Panc1 (cell line): Measurements from ENCODE around the gene PPIP5K1. TPM values are rescaled to one million over a fixed set of nuclear protein-coding genes. Genes with fewer than 3 reads are reported as not detected.
"Not testable (repeated sequence)": the region's sequence is repeated elsewhere in the genome, so short reads cannot be mapped to it uniquely, and the experiment has no call there.

Source experiments
- ATAC-seq: fragments of 200-7000 bp; cut with Tn5 transposase; 2 replicates; pipeline ENCODE4 v1.9.1; 2020; ENCODE audit warnings: mild to moderate bottlenecking, moderate library complexity
- BruUV-seq: library from RNA; stranded (reverse); fragments of 400-500 nt; replicated peaks from 2 replicates; lab custom pipeline; 2021; lab: Mats Ljungman, UMichigan
- CTCF ChIA-PET: fragments of 300-600 bp; sonication (Branson Sonifier 250); formaldehyde crosslinking; loops from one replicate; lab custom pipeline; 2022; ENCODE audit warnings: antibody characterized with exemption; lab: Charles Lee
- POLR2A ChIA-PET: fragments of 300-600 bp; sonication (Branson Sonifier 250); formaldehyde crosslinking; loops from one replicate; lab custom pipeline; 2022; ENCODE audit warnings: antibody characterized with exemption; lab: Charles Lee
- DNase-seq: peaks from one replicate; pipeline ENCODE4 v3.0.0-alpha.2; 2010; ENCODE audit warnings: low read depth, low spot score
- H3K27ac ChIP-seq: 2 replicates; pipeline ENCODE4 v1.5.1; 2011; ENCODE audit warnings: mild to moderate bottlenecking, low read length, inconsistent platforms
- H3K27me3 ChIP-seq: fragments of 200-500 bp; sonication (Bioruptor generic); 2 replicates; pipeline ENCODE4 v1.6.0; 2014; ENCODE audit warnings: low read length, inconsistent platforms; ENCODE audit not compliant: control insufficient read depth, insufficient read depth
- H3K36me3 ChIP-seq: fragments of 200-500 bp; sonication (Bioruptor generic); 2 replicates; pipeline ENCODE4 v1.5.1; 2014; ENCODE audit warnings: inconsistent platforms, mild to moderate bottlenecking, low read length, moderate library complexity; ENCODE audit not compliant: control insufficient read depth, insufficient read depth
- H3K4me1 ChIP-seq: 2 replicates; pipeline ENCODE4 v1.5.1; 2011; ENCODE audit warnings: inconsistent platforms, mild to moderate bottlenecking, low read length, moderate library complexity; ENCODE audit not compliant: control insufficient read depth, insufficient read depth
- H3K4me3 ChIP-seq, 2 experiments: 2 replicates each; pipeline ENCODE4 v1.5.1; 2011 to 2012; ENCODE audit warnings: low read depth in 2 of 2, low read length in 2 of 2, mild to moderate bottlenecking in 2 of 2, inconsistent platforms in 1 of 2, moderate library complexity in 1 of 2
- H3K9me3 ChIP-seq: fragments of 200-500 bp; sonication (Bioruptor generic); 2 replicates; pipeline ENCODE4 v1.5.1; 2014; ENCODE audit warnings: low read depth, mild to moderate bottlenecking, inconsistent platforms, low read length, moderate library complexity; ENCODE audit not compliant: control insufficient read depth, insufficient read depth
- POLR2AphosphoS5 ChIP-seq: IDR thresholded peaks from 2 replicates; pipeline ENCODE4 v1.6.1; 2012; ENCODE audit warnings: mild to moderate bottlenecking, low read depth, low read length, moderate library complexity
- REST ChIP-seq, 2 experiments: IDR thresholded peaks; 2 replicates each; pipeline ENCODE4 v1.6.1; 2011 to 2012; ENCODE audit warnings: low read depth in 2 of 2, control low read depth in 1 of 2, low read length in 1 of 2, mild to moderate bottlenecking in 1 of 2, moderate library complexity in 1 of 2; ENCODE audit not compliant: insufficient read depth in 1 of 2
- SIN3A ChIP-seq: IDR thresholded peaks from 2 replicates; pipeline ENCODE4 v1.6.1; 2012; ENCODE audit warnings: low read depth, mild to moderate bottlenecking, low read length, moderate library complexity, borderline replicate concordance; ENCODE audit not compliant: insufficient read depth
- TCF7L2 ChIP-seq: IDR thresholded peaks from 2 replicates; pipeline ENCODE4 v1.6.1; 2011; ENCODE audit warnings: mild to moderate bottlenecking, low read depth, low read length, inconsistent platforms
- in situ Hi-C: cut with HindIII; loops from 2 replicates; pipeline ENCODE4 v1.10.0; 2016; ENCODE audit warnings: low sequenced_read_pairs, low pct_unique_long_range_greater_than_20kb
- intact Hi-C: fragments of 100-400 bp; cut with micrococcal nuclease; formaldehyde crosslinking; loops from one replicate; pipeline ENCODE4 v1.10.0; 2022; ENCODE audit not compliant: unreplicated experiment
- total RNA-seq: library from RNA; stranded (reverse); gene quantifications from one replicate; pipeline ENCODE4 v1.2.1, GENCODE V29; 2021; ENCODE audit not compliant: unreplicated experiment
- TF ChIP-seq, protein P1 (sequence below): fragments of 450-650 bp; IDR thresholded peaks from 2 replicates; pipeline ENCODE4 v1.5.1; 2017; ENCODE audit warnings: mild to moderate bottlenecking

PPIP5K1 gene
- total RNA-seq, 1 experiment from 2014 or later: 56.6 TPM

- in situ Hi-C loops: no loop called here
- Histone ChIP-seq H3K36me3 (no peaks in the 10 kb centered on the region), H3K9me3 (no peaks in the 10 kb centered on the region), H3K27ac (no peak overlapping the region), H3K4me3 (no peak overlapping the region), H3K27me3 (no peaks in the 10 kb centered on the region), H3K4me1 (no peaks in the 10 kb centered on the region)
- POLR2A ChIA-PET: no interaction called here
- DNase-seq (no peak), ATAC-seq (no peak)
- BruUV-seq: no TSS peak
- CTCF ChIA-PET: no interaction called here
- intact Hi-C loops: no loop called here
- TF ChIP-seq TCF7L2 (no peak), REST (IDR thresholded peaks at IDR 0.05; ENCODE audit: insufficient read depth in 1 of 2, low read depth in 2 of 2, low read length in 1 of 2) (no peak), POLR2AphosphoS5 (no peak), SIN3A (no peak)
- TF ChIP-seq, protein P1, sequence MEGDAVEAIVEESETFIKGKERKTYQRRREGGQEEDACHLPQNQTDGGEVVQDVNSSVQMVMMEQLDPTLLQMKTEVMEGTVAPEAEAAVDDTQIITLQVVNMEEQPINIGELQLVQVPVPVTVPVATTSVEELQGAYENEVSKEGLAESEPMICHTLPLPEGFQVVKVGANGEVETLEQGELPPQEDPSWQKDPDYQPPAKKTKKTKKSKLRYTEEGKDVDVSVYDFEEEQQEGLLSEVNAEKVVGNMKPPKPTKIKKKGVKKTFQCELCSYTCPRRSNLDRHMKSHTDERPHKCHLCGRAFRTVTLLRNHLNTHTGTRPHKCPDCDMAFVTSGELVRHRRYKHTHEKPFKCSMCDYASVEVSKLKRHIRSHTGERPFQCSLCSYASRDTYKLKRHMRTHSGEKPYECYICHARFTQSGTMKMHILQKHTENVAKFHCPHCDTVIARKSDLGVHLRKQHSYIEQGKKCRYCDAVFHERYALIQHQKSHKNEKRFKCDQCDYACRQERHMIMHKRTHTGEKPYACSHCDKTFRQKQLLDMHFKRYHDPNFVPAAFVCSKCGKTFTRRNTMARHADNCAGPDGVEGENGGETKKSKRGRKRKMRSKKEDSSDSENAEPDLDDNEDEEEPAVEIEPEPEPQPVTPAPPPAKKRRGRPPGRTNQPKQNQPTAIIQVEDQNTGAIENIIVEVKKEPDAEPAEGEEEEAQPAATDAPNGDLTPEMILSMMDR: no peak
Measured at GRCh38 chr15:43538091-43538490, 51.9 kb downstream of the PPIP5K1 start.

GRCh38 chr15:43534897-43535296, 55.1 kb downstream of the PPIP5K1 start:
- no peak for ATAC-seq
- intact Hi-C loops: no loop called here

DNA sequence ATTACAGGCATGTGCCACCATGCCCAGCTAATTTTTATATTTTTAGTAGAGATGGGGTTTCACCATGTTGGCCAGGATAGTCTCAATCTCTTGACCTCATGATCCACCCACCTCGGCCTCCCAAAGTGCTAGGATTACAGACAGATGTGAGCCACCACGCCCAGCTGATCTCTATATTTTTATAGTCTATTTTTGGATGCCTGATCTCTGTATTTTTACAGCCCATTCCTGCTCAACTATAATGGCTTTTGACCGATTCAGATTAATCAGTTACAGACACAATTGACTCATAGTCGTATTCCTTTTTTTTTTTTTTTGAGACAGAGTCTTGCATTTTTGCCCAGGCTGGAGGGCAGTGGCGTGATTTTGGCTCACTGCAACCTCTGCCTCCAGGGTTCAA, 57.2 kb downstream of the PPIP5K1 start:
- intact Hi-C loops, H3K4me1 ChIP-seq, in situ Hi-C loops, H3K27me3 ChIP-seq, H3K27ac ChIP-seq, H3K4me3 ChIP-seq, ATAC-seq, POLR2A ChIA-PET, H3K36me3 ChIP-seq, H3K9me3 ChIP-seq, DNase-seq, BruUV-seq, CTCF ChIA-PET: not testable (repeated sequence)

More at GRCh38 chr15:43534897-43535296, 55.1 kb downstream of the PPIP5K1 start:
- no peak for DNase-seq
- TF ChIP-seq SIN3A: no peak
- Histone ChIP-seq H3K4me3 (no peak overlapping the region), H3K4me1 (no peaks in the 10 kb centered on the region), H3K36me3 (no peaks in the 10 kb centered on the region), H3K9me3 (no peaks in the 10 kb centered on the region), H3K27ac (no peak overlapping the region), H3K27me3 (no peaks in the 10 kb centered on the region)
- in situ Hi-C loops: no loop called here
- no TSS peak for BruUV-seq
- CTCF ChIA-PET: no interaction called here
- POLR2A ChIA-PET: interaction anchor here (0.6 kb wide), 1 partner anchor 19 kb away, joined by 5 read pairs; no protein-coding TSS in a partner anchor
